ENCODE data around the gene BPIFB4. TPM values are rescaled to one million over a fixed set of nuclear protein-coding genes. Genes with fewer than 3 reads are reported as not detected.

BPIFB4 gene
- total and polyA plus RNA-seq, 11 donors = not detected

DNA sequence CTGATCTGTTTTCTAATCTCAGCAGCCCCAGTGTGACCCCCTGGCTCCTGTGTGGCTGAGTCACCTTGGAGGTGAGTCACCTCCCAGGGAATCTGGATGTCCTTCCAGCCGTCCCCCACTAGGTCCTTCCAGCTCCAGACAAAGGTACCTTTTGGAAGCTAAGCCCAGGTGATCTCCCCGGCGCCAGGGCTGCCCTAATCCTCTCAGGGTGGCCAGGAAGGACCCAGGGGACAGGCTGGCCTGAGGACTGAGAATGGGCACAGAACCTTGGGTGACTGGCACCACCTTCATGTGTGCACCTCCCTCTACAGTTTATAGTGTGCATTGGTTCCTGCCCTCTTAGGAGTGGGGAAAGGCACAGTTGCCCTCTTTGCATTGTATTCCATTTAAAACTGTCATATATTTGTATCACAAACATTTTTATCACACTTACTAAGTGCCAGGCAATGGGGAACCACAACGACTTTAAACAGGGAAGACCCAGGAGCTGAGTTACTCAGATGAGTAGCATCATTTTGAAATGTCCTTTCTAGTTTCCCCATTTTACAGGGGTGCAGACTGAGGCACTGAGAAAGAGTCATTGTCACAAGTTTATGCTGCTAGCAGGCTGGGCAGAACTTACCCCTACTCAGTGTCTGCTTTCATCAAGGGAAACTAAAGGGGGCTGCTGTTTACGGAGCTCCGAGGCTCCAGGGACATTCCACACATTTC, 2.6 kb upstream of the BPIFB4 start:
- intact Hi-C loops (cut with DNase I) = loop anchor here in 4 of 10 donors (5.0 kb wide), 1 partner anchor 175 kb away; no protein-coding TSS in a partner anchor
- WGBS, 4 donors = 53 to 71% (median 63%) methylated on average over 4 to 6 of the region's 6 CpGs
- DNase-seq = no peak

DNA sequence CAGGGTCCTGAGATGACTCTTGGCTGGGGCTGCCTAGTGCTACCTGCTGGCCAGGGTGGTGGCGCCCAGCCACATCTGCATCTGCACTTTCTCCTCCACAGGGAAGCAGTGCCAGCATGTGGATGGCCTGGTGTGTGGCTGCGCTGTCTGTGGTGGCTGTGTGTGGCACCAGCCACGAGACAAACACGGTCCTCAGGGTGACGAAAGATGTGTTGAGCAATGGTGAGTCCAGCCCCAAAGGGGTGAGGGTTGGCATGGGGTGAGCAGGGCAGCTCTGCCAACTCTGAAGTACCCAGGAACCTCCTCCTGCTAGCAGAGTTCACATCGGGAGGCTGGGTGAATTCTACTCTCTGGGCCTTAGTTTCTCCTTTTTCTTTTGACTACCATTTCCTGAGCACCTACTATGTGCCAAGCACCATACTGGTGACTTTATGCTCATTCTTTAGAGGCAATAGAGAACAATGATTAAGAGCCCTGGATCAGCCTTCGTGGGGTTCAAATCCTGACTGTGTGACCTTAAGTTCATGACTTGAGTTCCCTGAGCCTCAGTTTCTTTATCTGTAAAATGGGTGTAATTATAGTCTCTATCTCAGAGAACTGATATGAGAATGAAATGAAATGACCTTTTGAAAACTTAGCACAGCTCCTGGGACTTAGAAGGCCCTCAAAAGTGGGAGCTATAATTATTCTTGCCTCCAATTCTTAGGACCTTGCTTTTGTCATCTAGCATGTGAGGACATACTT, 2.1 kb downstream of the BPIFB4 start:
- WGBS, 4 donors = 65 to 84% (median 78%) methylated on average over 4 to 7 of the region's 7 CpGs
- no peak for DNase-seq
- ATAC-seq = peak in 1 of 4 donors; percentile 28
- Histone ChIP-seq H3K27me3 (peaks cover 0 to 4% (median 0%) of the 10 kb centered on the region in 9 donors), H3K27ac (no peak overlapping the region), H3K36me3 (no peaks in the 10 kb centered on the region), H3K9me3 (no peaks in the 10 kb centered on the region), H3K4me1 (no peaks in the 10 kb centered on the region), H3K4me3 (no peak overlapping the region)
- intact Hi-C loops (cut with DNase I) = no loop called here
- TF ChIP-seq, protein P1, sequence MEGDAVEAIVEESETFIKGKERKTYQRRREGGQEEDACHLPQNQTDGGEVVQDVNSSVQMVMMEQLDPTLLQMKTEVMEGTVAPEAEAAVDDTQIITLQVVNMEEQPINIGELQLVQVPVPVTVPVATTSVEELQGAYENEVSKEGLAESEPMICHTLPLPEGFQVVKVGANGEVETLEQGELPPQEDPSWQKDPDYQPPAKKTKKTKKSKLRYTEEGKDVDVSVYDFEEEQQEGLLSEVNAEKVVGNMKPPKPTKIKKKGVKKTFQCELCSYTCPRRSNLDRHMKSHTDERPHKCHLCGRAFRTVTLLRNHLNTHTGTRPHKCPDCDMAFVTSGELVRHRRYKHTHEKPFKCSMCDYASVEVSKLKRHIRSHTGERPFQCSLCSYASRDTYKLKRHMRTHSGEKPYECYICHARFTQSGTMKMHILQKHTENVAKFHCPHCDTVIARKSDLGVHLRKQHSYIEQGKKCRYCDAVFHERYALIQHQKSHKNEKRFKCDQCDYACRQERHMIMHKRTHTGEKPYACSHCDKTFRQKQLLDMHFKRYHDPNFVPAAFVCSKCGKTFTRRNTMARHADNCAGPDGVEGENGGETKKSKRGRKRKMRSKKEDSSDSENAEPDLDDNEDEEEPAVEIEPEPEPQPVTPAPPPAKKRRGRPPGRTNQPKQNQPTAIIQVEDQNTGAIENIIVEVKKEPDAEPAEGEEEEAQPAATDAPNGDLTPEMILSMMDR (IDR thresholded peaks at IDR 0.05) = no peak
- TF ChIP-seq POLR2A (IDR thresholded peaks at IDR 0.05) = no peak

More for the DNA sequence above, 2.6 kb upstream of the BPIFB4 start:
- Histone ChIP-seq H3K4me1 (no peaks in the 10 kb centered on the region), H3K36me3 (no peaks in the 10 kb centered on the region), H3K9me3 (no peaks in the 10 kb centered on the region), H3K27ac (no peak overlapping the region), H3K4me3 (no peak overlapping the region), H3K27me3 (peaks cover 0 to 4% (median 0%) of the 10 kb centered on the region in 9 donors)
- no peak for TF ChIP-seq POLR2A (IDR thresholded peaks at IDR 0.05)
- TF ChIP-seq, protein P1 (IDR thresholded peaks at IDR 0.05) = peak in 4 of 12 donors; percentile 9 to 44 (median 12)
- no peak for ATAC-seq

DNA sequence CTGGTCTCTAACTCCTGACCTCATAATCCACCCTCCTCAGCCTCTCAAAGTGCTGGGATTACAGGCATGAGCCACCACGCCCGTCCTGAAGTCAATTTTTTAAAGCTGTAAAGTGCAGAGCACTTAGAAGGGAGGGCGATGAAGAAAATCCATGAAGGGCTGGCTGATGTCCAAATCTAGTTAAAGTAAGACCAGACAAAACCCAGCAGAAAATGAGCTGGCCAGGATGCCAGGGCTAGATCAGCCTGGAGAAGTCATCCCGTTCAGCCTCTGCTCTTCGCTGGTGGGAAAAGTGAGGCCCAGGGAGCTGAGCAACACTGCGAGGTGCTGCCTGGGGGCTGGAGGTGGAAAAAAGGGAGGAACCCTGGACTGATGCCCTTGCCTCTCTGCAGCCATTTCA, 3.1 kb downstream of the BPIFB4 start:
- WGBS, 4 donors = 59 to 70% (median 68%) methylated on average over 5 to 6 of the region's 6 CpGs
- no peak for DNase-seq

More for the DNA sequence above, 3.1 kb downstream of the BPIFB4 start:
- H3K36me3 ChIP-seq = no peaks in the 10 kb centered on the region
- intact Hi-C loops (cut with DNase I) = no loop called here
- H3K9me3 ChIP-seq = no peaks in the 10 kb centered on the region
- TF ChIP-seq, protein P1 (IDR thresholded peaks at IDR 0.05) = no peak
- TF ChIP-seq POLR2A (IDR thresholded peaks at IDR 0.05) = no peak
- no peak overlapping the region for H3K4me3 ChIP-seq
- no peaks in the 10 kb centered on the region for H3K4me1 ChIP-seq
- H3K27ac ChIP-seq = no peak overlapping the region
- peaks cover 0 to 4% (median 0%) of the 10 kb centered on the region in 9 donors for H3K27me3 ChIP-seq
- no peak for ATAC-seq

Data from heart left ventricle (tissue), 16 donors.